H1 (cell line): ENCODE measurements around the gene ATXN7L3.

Source experiments
- CTCF ChIP-seq, 3 experiments: IDR thresholded peaks; 1 replicate in 2 of 3; 2 replicates in 1 of 3; pipeline versions ENCODE4 v1.5.1 to v1.6.1; 2011; ENCODE audit warnings: low read length in 3 of 3, mild to moderate bottlenecking in 3 of 3, inconsistent platforms in 2 of 3, low read depth in 1 of 3, moderate library complexity in 1 of 3; ENCODE audit not compliant: insufficient read depth in 1 of 3; ENCODE audit errors: control extremely low read depth in 1 of 3
- TAF1 ChIP-seq: IDR thresholded peaks from 2 replicates; pipeline ENCODE4 v1.6.1; 2011; ENCODE audit warnings: mild to moderate bottlenecking, low read depth, low read length

GRCh38 chr17:44205962-44206824 lies 6.5 kb upstream of the ATXN7L3 start:
- TF ChIP-seq CTCF (IDR thresholded peaks at IDR 0.05; ENCODE audit: control extremely low read depth in 1 of 3, insufficient read depth in 1 of 3, low read depth in 1 of 3, low read length in 3 of 3) (peak in 2 of 3 experiments; percentile 34 to 48; a peak in 2 of 4 replicates), TAF1 (no peak)
